IMR-90 (cell line): Measurements from ENCODE around the gene PI4KA. TPM values are rescaled to one million over a fixed set of nuclear protein-coding genes. Genes with fewer than 3 reads are reported as not detected.

Source experiments
- ATAC-seq: fragments of 200-7000 bp; cut with Tn5 transposase; 2 replicates; pipeline ENCODE4 v1.9.1; 2020; ENCODE audit warnings: low read depth, mild to moderate bottlenecking, moderate library complexity
- BruUV-seq: library from RNA; stranded (reverse); fragments of 400-500 nt; replicated peaks from 2 replicates; lab custom pipeline; 2021; lab: Mats Ljungman, UMichigan
- CTCF ChIA-PET: fragments of 300-600 bp; formaldehyde crosslinking; extraction: SDS; loops from one replicate; lab custom pipeline; 2021; ENCODE audit warnings: antibody characterized with exemption; lab: Yijun Ruan, JAX
- POLR2A ChIA-PET: fragments of 300-600 bp; sonication (Branson Sonifier 250); formaldehyde crosslinking; loops from one replicate; lab custom pipeline; 2022; ENCODE audit warnings: antibody characterized with exemption; ENCODE audit not compliant: unreplicated experiment; lab: Charles Lee
- DNase-seq: peaks from one replicate; pipeline ENCODE4 v3.0.0; 2013
- H2AFZ ChIP-seq: replicated peaks from 2 replicates; pipeline ENCODE3; 2013; ENCODE audit warnings: low read length, mild to moderate bottlenecking; ENCODE audit not compliant: poor library complexity
- H2AK5ac ChIP-seq: 2 replicates; pipeline ENCODE4 v1.6.1; 2013; ENCODE audit warnings: low read depth, low read length, inconsistent platforms
- H2AK9ac ChIP-seq: replicated peaks from 2 replicates; pipeline ENCODE3; 2013; ENCODE audit warnings: mild to moderate bottlenecking, low read depth, low read length, moderate library complexity; ENCODE audit not compliant: poor library complexity
- H2BK120ac ChIP-seq: 2 replicates; pipeline ENCODE4 v1.6.1; 2013; ENCODE audit warnings: low read depth, low read length, inconsistent platforms
- H2BK15ac ChIP-seq: 3 replicates; pipeline ENCODE4 v1.6.1; 2013; ENCODE audit warnings: low read depth, low read length, inconsistent platforms
- H2BK20ac ChIP-seq: 2 replicates; pipeline ENCODE4 v1.6.1; 2013; ENCODE audit warnings: low read depth, mild to moderate bottlenecking, inconsistent platforms, low read length, moderate library complexity
- H2BK5ac ChIP-seq: 2 replicates; pipeline ENCODE4 v1.6.1; 2013; ENCODE audit warnings: mild to moderate bottlenecking, low read depth, low read length, inconsistent platforms; ENCODE audit not compliant: poor library complexity, severe bottlenecking
- H3K14ac ChIP-seq: replicated peaks from 2 replicates; pipeline ENCODE4 v1.6.1; 2013; ENCODE audit warnings: low read depth, low read length, inconsistent platforms
- H3K18ac ChIP-seq: 2 replicates; pipeline ENCODE4 v1.6.1; 2013; ENCODE audit warnings: low read depth, low read length, control low read depth
- H3K23ac ChIP-seq: 2 replicates; pipeline ENCODE4 v1.6.1; 2013; ENCODE audit warnings: low read depth, low read length, inconsistent platforms
- H3K27ac ChIP-seq: 2 replicates; pipeline ENCODE4 v1.5.1; 2013; ENCODE audit warnings: mild to moderate bottlenecking, control low read depth, low read length; ENCODE audit not compliant: insufficient read depth
- H3K27me3 ChIP-seq: 2 replicates; pipeline ENCODE4 v1.6.1; 2013; ENCODE audit warnings: low read length; ENCODE audit not compliant: control insufficient read depth, insufficient read depth
- H3K36me3 ChIP-seq: 2 replicates; pipeline ENCODE4 v1.6.1; 2013; ENCODE audit warnings: low read length, mixed read lengths; ENCODE audit not compliant: control insufficient read depth, insufficient read depth
- H3K4ac ChIP-seq: 2 replicates; pipeline ENCODE4 v1.6.1; 2013; ENCODE audit warnings: low read depth, low read length, inconsistent platforms
- H3K4me1 ChIP-seq: 2 replicates; pipeline ENCODE4 v1.6.1; 2013; ENCODE audit warnings: low read length, mixed read lengths; ENCODE audit not compliant: control insufficient read depth, insufficient read depth
- H3K4me2 ChIP-seq: 2 replicates; pipeline ENCODE4 v1.6.1; 2013; ENCODE audit warnings: low read depth, mild to moderate bottlenecking, control low read depth, low read length, moderate library complexity
- H3K4me3 ChIP-seq: 2 replicates; pipeline ENCODE4 v1.5.1; 2013; ENCODE audit warnings: low read depth, mild to moderate bottlenecking, control low read depth, low read length, moderate library complexity; ENCODE audit not compliant: insufficient read depth
- H3K56ac ChIP-seq: 2 replicates; pipeline ENCODE4 v1.6.1; 2013; ENCODE audit warnings: low read length, inconsistent platforms; ENCODE audit not compliant: insufficient read depth; ENCODE audit errors: extremely low read depth
- H3K79me1 ChIP-seq, 2 experiments: 2 replicates each; pipeline ENCODE4 v1.6.1; 2013; ENCODE audit warnings: low read length in 2 of 2, inconsistent platforms in 1 of 2, low read depth in 1 of 2
- H3K9ac ChIP-seq: 2 replicates; pipeline ENCODE4 v1.6.1; 2013; ENCODE audit warnings: low read depth, low read length, control low read depth
- H3K9me1 ChIP-seq: 2 replicates; pipeline ENCODE4 v1.6.1; 2013; ENCODE audit warnings: low read length, inconsistent platforms; ENCODE audit not compliant: insufficient read depth
- H3K9me3 ChIP-seq: 2 replicates; pipeline ENCODE4 v1.6.1; 2013; ENCODE audit warnings: low read length; ENCODE audit not compliant: control insufficient read depth, insufficient read depth
- H4K20me1 ChIP-seq: 2 replicates; pipeline ENCODE4 v1.6.1; 2013; ENCODE audit warnings: low read length, inconsistent platforms; ENCODE audit not compliant: insufficient read depth
- H4K5ac ChIP-seq: 2 replicates; pipeline ENCODE4 v1.6.1; 2013; ENCODE audit warnings: mild to moderate bottlenecking, low read depth, low read length, control low read depth
- H4K8ac ChIP-seq, 2 experiments: 2 replicates each; pipeline ENCODE4 v1.6.1; 2013; ENCODE audit warnings: low read depth in 2 of 2, low read length in 2 of 2, control low read depth in 1 of 2, inconsistent platforms in 1 of 2
- H4K91ac ChIP-seq: 2 replicates; pipeline ENCODE4 v1.6.1; 2013; ENCODE audit warnings: low read depth, low read length, inconsistent platforms; ENCODE audit not compliant: insufficient read depth
- BHLHE40 ChIP-seq: fragments of 150-350 bp; IDR thresholded peaks from 2 replicates; pipeline ENCODE4 v1.6.1; 2016; ENCODE audit warnings: mild to moderate bottlenecking, low read depth, low read length
- CHD1 ChIP-seq: IDR thresholded peaks from 2 replicates; pipeline ENCODE4 v1.6.1; 2012; ENCODE audit warnings: low read depth, low read length, improper control_type of control experiment
- CTCF ChIP-seq: conservative IDR thresholded peaks from 2 replicates; pipeline ENCODE4 v1.5.1; 2012; ENCODE audit warnings: mild to moderate bottlenecking, low read depth, low read length, improper control_type of control experiment
- MAFK ChIP-seq: IDR thresholded peaks from 2 replicates; pipeline ENCODE4 v1.6.1; 2012; ENCODE audit warnings: low read depth, low read length, improper control_type of control experiment
- MAZ ChIP-seq: IDR thresholded peaks from 2 replicates; pipeline ENCODE4 v1.6.1; 2012; ENCODE audit warnings: low read depth, mild to moderate bottlenecking, low read length, improper control_type of control experiment, moderate library complexity, borderline replicate concordance
- MXI1 ChIP-seq: IDR thresholded peaks from 2 replicates; pipeline ENCODE4 v1.6.1; 2012; ENCODE audit warnings: low read depth, mild to moderate bottlenecking, low read length, moderate library complexity, borderline replicate concordance
- NFE2L2 ChIP-seq: fragments of 150-350 bp; IDR thresholded peaks from 2 replicates; pipeline ENCODE4 v1.6.1; 2016; ENCODE audit warnings: low read depth, mild to moderate bottlenecking, low read length
- POLR2A ChIP-seq: IDR thresholded peaks from 2 replicates; pipeline ENCODE4 v1.6.1; 2012; ENCODE audit warnings: mild to moderate bottlenecking, low read depth, low read length
- RAD21 ChIP-seq: IDR thresholded peaks from 2 replicates; pipeline ENCODE4 v1.6.1; 2012; ENCODE audit warnings: low read length, improper control_type of control experiment
- SMC3 ChIP-seq: fragments of 150-350 bp; IDR thresholded peaks from 2 replicates; pipeline ENCODE4 v1.6.1; 2016; ENCODE audit warnings: low read depth, mild to moderate bottlenecking, antibody characterized with exemption, low read length, moderate library complexity
- USF2 ChIP-seq: fragments of 150-350 bp; IDR thresholded peaks from 2 replicates; pipeline ENCODE4 v1.6.1; 2017; ENCODE audit warnings: mild to moderate bottlenecking, antibody characterized with exemption, low read length, low read depth
- WGBS, 2 experiments: methylation state at CpG; one replicate each; pipeline versions ENCODE4 v1.1.5 to v1.1.7; 2013; ENCODE audit warnings: missing lambda C conversion rate in 2 of 2; ENCODE audit not compliant: insufficient read length in 1 of 2; ENCODE audit errors: extremely low coverage in 2 of 2; 5-methylcytosine and 5-hydroxymethylcytosine counted together
- dilution Hi-C: fragments of 300-500 bp; cut with HindIII; formaldehyde crosslinking; loops from one replicate; pipeline ENCODE4 v1.14.3; 2018; ENCODE audit warnings: low sequenced_read_pairs; ENCODE audit not compliant: unreplicated experiment
- in situ Hi-C: fragments of 300-500 bp; cut with MboI; formaldehyde crosslinking; loops from 3 replicates; pipeline ENCODE4 v1.14.3; 2019; ENCODE audit warnings: low sequenced_read_pairs, inconsistent platforms, mixed read lengths
- intact Hi-C: fragments of 100-400 bp; cut with micrococcal nuclease; formaldehyde crosslinking; loops from 2 replicates; pipeline ENCODE4 v1.10.0; 2022
- polyA plus RNA-seq, 3 experiments: library from polyadenylated mRNA; depleted of rRNA; stranded (reverse); fragments of >200 nt; gene quantifications; 2 replicates each; pipeline ENCODE4 v1.2.3, GENCODE V29; 2012; ENCODE audit warnings: low replicate concordance in 1 of 3
- total RNA-seq: library from RNA; depleted of rRNA; stranded (reverse); fragments of >200 nt; gene quantifications from 2 replicates; pipeline ENCODE4 v1.2.3, GENCODE V29; 2012

The PI4KA gene
- total and polyA plus RNA-seq, 2 of the 4 experiments (the other 2 are of a cell fraction), result 16.8 to 35.5 TPM

GRCh38 chr22:20661473-20661872 lies 197.1 kb downstream of the PI4KA start:
- Histone ChIP-seq H2AFZ (no peak overlapping the region), H2BK5ac (no peak overlapping the region), H3K14ac (no peak overlapping the region), H3K79me1 (no peaks in the 10 kb centered on the region), H2AK9ac (no peak overlapping the region), H4K5ac (no peak overlapping the region), H3K23ac (no peak overlapping the region), H3K18ac (no peak overlapping the region), H2BK15ac (no peak overlapping the region), H3K9me1 (0 out of 2 replicates have a peak, but pooled peaks cover 2% of the 10 kb centered on the region), H3K9ac (no peak overlapping the region), H3K27me3 (peaks cover 19% of the 10 kb centered on the region), H4K20me1 (no peaks in the 10 kb centered on the region), H2BK120ac (no peak overlapping the region), H2BK20ac (no peak overlapping the region), H3K56ac (no peak overlapping the region), H3K4ac (no peak overlapping the region), H3K27ac (no peak overlapping the region), H3K9me3 (no peaks in the 10 kb centered on the region), H3K4me2 (no peak overlapping the region), H3K4me1 (peaks cover 1% of the 10 kb centered on the region; the same call in 1 of the 2 replicates), H4K8ac (no peak overlapping the region), H3K36me3 (no peaks in the 10 kb centered on the region), H3K4me3 (no peak overlapping the region), H2AK5ac (no peak overlapping the region), H4K91ac (no peak overlapping the region)
- intact Hi-C loops (loop anchor here (5.0 kb wide), 1 partner anchor 34 kb away; no protein-coding TSS in a partner anchor), dilution Hi-C loops (no loop called here), in situ Hi-C loops (no loop called here)
- WGBS, 2 experiments, result no CpG with 5 or more reads among the region's 1 CpG
- CTCF ChIA-PET, result no interaction called here
- DNase-seq (no peak), ATAC-seq (no peak)
- TF ChIP-seq MAZ, result no peak
- no peak for TF ChIP-seq SMC3
- TF ChIP-seq POLR2A, result no peak
- TF ChIP-seq NFE2L2, result no peak
- no peak for TF ChIP-seq MXI1
- no peak for TF ChIP-seq BHLHE40
- no peak for TF ChIP-seq MAFK
- no peak for TF ChIP-seq CTCF
- TF ChIP-seq USF2, result no peak
- TF ChIP-seq CHD1, result no peak
- TF ChIP-seq RAD21, result no peak
- BruUV-seq, result no TSS peak
- POLR2A ChIA-PET, result no interaction called here
